Effector CD8-positive, alpha-beta T cell (primary cell): ENCODE results near the gene MRTFB.
A peak's percentile ranks its signal among the peaks of the same experiment; 100 is the strongest.

Source experiments
- DNase-seq: peaks from one replicate; lab custom pipeline; 2025; lab: John Stamatoyannopoulos, UW

Gene MRTFB

GRCh38 chr16:14285513-14286367, 214.6 kb downstream of the MRTFB start:
- DNase-seq: peak; percentile 91

GRCh38 chr16:14286368-14287230, 215.5 kb downstream of the MRTFB start:
- no peak for DNase-seq

GRCh38 chr16:14289692-14290340, 218.7 kb downstream of the MRTFB start:
- DNase-seq: no peak

- DNase-seq: no peak
Measured at GRCh38 chr16:14291286-14291685, 220.2 kb downstream of the MRTFB start.

- no peak for DNase-seq
Measured at GRCh38 chr16:14292051-14292825, 221.1 kb downstream of the MRTFB start.

- DNase-seq: no peak
Measured at GRCh38 chr16:14296663-14297062, 225.5 kb downstream of the MRTFB start.

GRCh38 chr16:14298374-14299122, 227.4 kb downstream of the MRTFB start:
- no peak for DNase-seq

- no peak for DNase-seq
Measured at GRCh38 chr16:14300705-14301168, 229.6 kb downstream of the MRTFB start.

- peak; percentile 41 for DNase-seq
Measured at GRCh38 chr16:14301169-14302030, 230.3 kb downstream of the MRTFB start.

GRCh38 chr16:14302031-14302398, 230.9 kb downstream of the MRTFB start:
- DNase-seq: no peak

- no peak for DNase-seq
Measured at GRCh38 chr16:14302399-14303181, 231.5 kb downstream of the MRTFB start.

- DNase-seq: no peak
Measured at GRCh38 chr16:14303182-14303618, 232.1 kb downstream of the MRTFB start.

- DNase-seq: no peak
Measured at GRCh38 chr16:14303639-14304394, 232.7 kb downstream of the MRTFB start.

- no peak for DNase-seq
Measured at GRCh38 chr16:14304891-14305460, 233.9 kb downstream of the MRTFB start.

GRCh38 chr16:14306485-14307058, 235.5 kb downstream of the MRTFB start:
- no peak for DNase-seq

- no peak for DNase-seq
Measured at GRCh38 chr16:14307059-14307526, 236.0 kb downstream of the MRTFB start.
